Activated naive CD8-positive, alpha-beta T cell treated with anti-CD3 and anti-CD28 coated beads, Interleukin-2, amount 10 ng/mL, durations not matched to agents 7 days and 5 days (primary cell): Measurements from ENCODE around the gene CRACDL. TPM values are rescaled to one million over a fixed set of nuclear protein-coding genes. Genes with fewer than 3 reads are reported as not detected.

ENCODE experiments used
- ATAC-seq: fragments of 150-1000 bp; cut with Tn5 transposase; one replicate; pipeline ENCODE4 v1.10.0; 2021; ENCODE audit warnings: low read depth, moderate library complexity
- POLR2A ChIA-PET: fragments of 350-600 bp; sonication (Branson Sonifier 250); formaldehyde crosslinking; loops from one replicate; lab custom pipeline; 2021; ENCODE audit warnings: antibody characterized with exemption; lab: Charles Lee
- DNase-seq: peaks from one replicate; pipeline ENCODE4 v3.0.0; 2021
- H3K27ac Mint-ChIP-seq: one replicate; pipeline ENCODE4 v1.8.0; 2022; ENCODE audit warnings: mild to moderate bottlenecking, mixed read lengths
- H3K27me3 Mint-ChIP-seq: one replicate; pipeline ENCODE4 v1.8.0; 2022; ENCODE audit warnings: mild to moderate bottlenecking, moderate library complexity, mixed read lengths
- H3K36me3 Mint-ChIP-seq: one replicate; pipeline ENCODE4 v1.8.0; 2021; ENCODE audit warnings: mild to moderate bottlenecking, mixed read lengths
- H3K4me1 Mint-ChIP-seq: one replicate; pipeline ENCODE4 v1.8.0; 2021; ENCODE audit warnings: mixed read lengths
- H3K4me3 Mint-ChIP-seq: one replicate; pipeline ENCODE4 v1.8.0; 2022; ENCODE audit warnings: mild to moderate bottlenecking, moderate library complexity, mixed read lengths
- H3K9me3 Mint-ChIP-seq: one replicate; pipeline ENCODE4 v1.8.0; 2021; ENCODE audit warnings: mixed read lengths
- total RNA-seq, 2 experiments: library from RNA; stranded (reverse); gene quantifications; one replicate each; pipeline ENCODE4 v1.2.3, GENCODE V29; 2021

CRACDL gene
- total RNA-seq, 2 experiments from 2014 or later, result 0.61 to 2.3 TPM

DNA sequence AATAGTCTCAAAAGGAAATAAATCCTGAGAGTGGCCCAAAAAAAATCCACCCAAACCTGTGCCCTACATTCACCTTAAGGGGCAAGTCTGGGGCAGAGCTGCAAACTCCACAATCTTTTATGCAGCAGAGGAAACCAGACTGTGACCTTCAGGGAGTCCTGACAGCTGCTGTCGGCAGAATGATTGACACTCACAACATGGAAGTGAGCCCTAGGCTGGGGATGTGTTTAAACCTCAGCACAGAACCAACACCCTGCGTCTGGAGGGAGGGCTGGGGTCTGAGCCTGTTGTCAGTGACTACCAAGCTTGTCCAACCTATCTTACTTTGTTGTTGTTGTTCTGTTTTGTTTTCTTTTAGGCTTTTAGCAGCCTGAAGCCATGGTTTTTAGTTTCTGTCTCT is 39.6 kb downstream of the CRACDL start:
- Mint-ChIP-seq H3K9me3 (no peaks in the 10 kb centered on the region), H3K4me1 (peaks cover 2% of the 10 kb centered on the region), H3K36me3 (no peaks in the 10 kb centered on the region), H3K27me3 (peaks cover 4% of the 10 kb centered on the region), H3K27ac (no peak overlapping the region), H3K4me3 (no peak overlapping the region)
- POLR2A ChIA-PET, result no interaction called here
- DNase-seq, result no peak
- no peak for ATAC-seq

DNA sequence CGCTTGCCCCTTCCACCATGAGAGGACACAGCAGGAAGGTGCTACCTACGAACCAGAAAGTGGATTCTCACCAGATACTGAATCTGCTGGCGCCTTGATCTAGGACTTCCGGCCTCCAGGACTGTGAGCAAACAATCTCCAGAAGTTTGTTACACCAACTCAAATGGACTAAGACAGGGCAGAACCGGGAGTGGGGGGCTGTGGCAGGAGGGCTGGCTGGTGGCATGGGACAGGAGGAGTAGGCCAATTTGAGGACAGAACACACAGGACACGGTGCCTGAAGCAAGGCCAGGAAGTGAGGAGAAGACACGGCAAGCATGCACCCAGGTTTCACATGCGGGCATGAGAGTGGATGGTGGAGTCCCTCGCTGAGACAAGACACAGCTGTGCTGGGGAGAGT is 40.1 kb downstream of the CRACDL start:
- no peak overlapping the region for H3K4me3 Mint-ChIP-seq
- peaks cover 4% of the 10 kb centered on the region for H3K27me3 Mint-ChIP-seq
- no peaks in the 10 kb centered on the region for H3K36me3 Mint-ChIP-seq
- POLR2A ChIA-PET, result no interaction called here
- H3K27ac Mint-ChIP-seq, result no peak overlapping the region
- H3K9me3 Mint-ChIP-seq, result no peaks in the 10 kb centered on the region
- DNase-seq (no peak), ATAC-seq (no peak)
- H3K4me1 Mint-ChIP-seq, result peaks cover 2% of the 10 kb centered on the region

DNA sequence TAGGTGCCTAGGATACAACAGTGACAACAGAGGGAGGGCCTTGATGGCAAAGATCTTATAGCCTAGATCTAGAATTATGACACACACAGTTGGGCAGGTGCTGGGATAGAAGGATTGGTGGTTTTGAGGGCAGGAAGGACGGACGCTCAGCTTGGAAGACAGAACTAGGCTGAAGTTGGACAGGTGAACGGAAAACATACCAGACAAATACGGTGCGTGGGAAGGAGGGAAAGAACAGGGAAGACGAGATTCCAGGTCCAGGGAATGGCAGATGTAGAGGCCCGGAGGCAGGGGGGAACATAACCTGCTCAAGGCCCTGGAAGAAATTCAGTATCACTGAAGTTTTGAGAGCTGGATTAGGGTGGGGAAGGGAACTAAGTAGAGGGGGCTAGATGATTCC is 40.8 kb downstream of the CRACDL start:
- ATAC-seq (no peak), DNase-seq (no peak)
- no peak overlapping the region for H3K27ac Mint-ChIP-seq
- H3K27me3 Mint-ChIP-seq, result peaks cover 4% of the 10 kb centered on the region
- no peaks in the 10 kb centered on the region for H3K36me3 Mint-ChIP-seq
- H3K9me3 Mint-ChIP-seq, result peaks cover under 1% of the 10 kb centered on the region
- peaks cover 2% of the 10 kb centered on the region for H3K4me1 Mint-ChIP-seq
- H3K4me3 Mint-ChIP-seq, result no peak overlapping the region
- POLR2A ChIA-PET, result no interaction called here

DNA sequence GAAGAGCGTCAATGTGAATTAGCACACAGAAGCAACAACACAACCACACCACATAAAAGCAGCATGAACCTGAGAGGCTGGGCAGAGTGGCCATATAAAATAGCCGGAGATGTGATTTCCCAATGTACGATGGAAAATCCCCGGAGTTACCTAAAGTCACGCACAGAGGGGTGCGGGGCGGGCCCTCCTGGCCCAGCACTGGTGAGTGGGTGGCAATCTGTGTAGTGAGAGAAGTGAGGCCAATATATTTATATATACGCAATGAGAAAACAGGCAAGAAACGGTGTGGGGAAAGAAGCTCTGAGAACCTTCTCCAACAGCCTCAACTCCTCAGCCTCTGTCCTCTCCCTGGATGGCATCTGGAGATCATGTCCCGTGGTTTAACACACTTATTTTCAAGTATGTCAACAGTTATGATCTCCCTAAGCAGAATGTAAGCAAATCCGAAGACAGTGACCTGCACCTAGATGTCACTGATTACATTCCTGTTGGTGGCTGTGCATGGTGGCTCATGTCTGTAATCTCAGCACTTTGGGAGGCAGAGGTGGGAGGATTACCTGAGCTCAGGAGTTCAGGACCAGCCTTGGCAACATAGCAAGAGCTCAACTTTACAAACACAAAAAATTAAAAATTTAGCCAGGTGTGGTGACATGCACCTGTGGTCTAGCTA is 41.6 kb downstream of the CRACDL start:
- Mint-ChIP-seq H3K36me3 (no peaks in the 10 kb centered on the region), H3K27me3 (peaks cover 4% of the 10 kb centered on the region), H3K4me1 (peaks cover 2% of the 10 kb centered on the region), H3K4me3 (no peak overlapping the region), H3K27ac (no peak overlapping the region), H3K9me3 (peaks cover 3% of the 10 kb centered on the region)
- no peak for DNase-seq
- no peak for ATAC-seq
- POLR2A ChIA-PET, result no interaction called here

DNA sequence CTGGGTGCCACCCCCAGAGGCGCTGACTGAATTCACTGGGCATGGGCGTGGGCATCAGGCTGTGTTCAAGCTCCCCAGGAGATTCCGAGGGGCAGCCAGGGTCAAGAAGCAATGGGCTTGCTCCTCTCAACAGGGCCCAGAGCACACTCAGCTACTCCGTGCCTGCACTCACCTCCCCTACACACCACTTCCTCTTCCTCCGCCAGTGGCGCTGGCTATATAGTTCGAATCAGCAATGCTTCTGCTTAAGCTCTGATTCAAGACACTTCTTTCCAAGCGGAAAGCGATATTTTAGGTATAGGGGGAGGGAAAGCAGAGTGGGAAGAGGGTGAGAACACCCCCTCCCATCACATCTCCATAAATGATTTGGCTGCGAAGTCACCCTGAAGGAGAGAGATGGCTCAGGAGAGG is 42.1 kb downstream of the CRACDL start:
- peaks cover 2% of the 10 kb centered on the region for H3K4me1 Mint-ChIP-seq

DNA sequence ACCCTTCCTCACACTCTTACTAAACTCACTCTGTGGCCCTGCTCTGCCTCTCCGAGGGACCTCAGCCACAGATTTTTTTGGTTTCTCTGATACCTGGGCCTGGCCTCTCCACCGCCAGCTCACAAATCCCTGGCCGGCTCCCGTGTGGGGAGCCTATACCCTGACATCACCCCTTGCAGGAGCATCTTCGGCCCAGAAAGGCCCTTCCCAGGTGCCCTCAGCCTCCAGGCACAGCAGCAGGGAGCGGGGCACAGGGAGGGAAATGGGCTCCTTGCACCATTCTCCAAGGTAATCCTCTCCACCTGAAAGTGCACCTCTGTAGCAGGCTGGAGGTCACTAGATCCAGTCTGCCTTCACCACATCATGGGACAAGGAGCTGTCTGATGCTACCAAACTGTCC is 43.2 kb downstream of the CRACDL start:
- H3K27me3 Mint-ChIP-seq, result peaks cover 14% of the 10 kb centered on the region
- no peak overlapping the region for H3K4me3 Mint-ChIP-seq
- DNase-seq (no peak), ATAC-seq (no peak)
- peaks cover 5% of the 10 kb centered on the region for H3K9me3 Mint-ChIP-seq
- H3K27ac Mint-ChIP-seq, result no peak overlapping the region
- peaks cover 2% of the 10 kb centered on the region for H3K4me1 Mint-ChIP-seq
- no peaks in the 10 kb centered on the region for H3K36me3 Mint-ChIP-seq
- POLR2A ChIA-PET, result no interaction called here

More for the DNA sequence above, 42.1 kb downstream of the CRACDL start:
- Mint-ChIP-seq H3K36me3 (no peaks in the 10 kb centered on the region), H3K9me3 (peaks cover 3% of the 10 kb centered on the region), H3K4me3 (no peak overlapping the region), H3K27me3 (peaks cover 5% of the 10 kb centered on the region), H3K27ac (no peak overlapping the region)
- DNase-seq, result no peak
- ATAC-seq, result peak; percentile 60
- POLR2A ChIA-PET, result no interaction called here

DNA sequence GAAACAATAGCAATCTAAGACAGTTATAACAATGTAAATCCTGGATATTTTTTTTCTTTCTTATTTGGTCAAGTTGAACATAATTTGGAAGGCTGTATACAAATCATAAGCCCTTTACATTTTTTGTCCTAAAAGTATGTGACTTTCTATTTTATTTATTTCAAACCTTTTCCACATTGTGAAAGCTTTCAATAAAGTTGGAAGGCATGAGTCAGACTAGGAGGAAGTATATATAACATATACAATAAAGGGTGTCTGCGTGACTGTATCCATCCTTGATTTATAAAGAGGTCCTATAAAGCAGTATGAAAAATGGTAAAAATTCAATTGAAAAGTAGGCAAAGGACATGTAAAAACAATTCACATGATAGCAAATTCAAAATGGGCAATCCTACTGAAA is 44.4 kb downstream of the CRACDL start:
- POLR2A ChIA-PET, result no interaction called here
- Mint-ChIP-seq H3K9me3 (peaks cover 10% of the 10 kb centered on the region), H3K27me3 (peaks cover 17% of the 10 kb centered on the region), H3K36me3 (no peaks in the 10 kb centered on the region), H3K4me3 (no peak overlapping the region), H3K4me1 (peaks cover 2% of the 10 kb centered on the region), H3K27ac (no peak overlapping the region)
- no peak for ATAC-seq
- DNase-seq, result no peak

DNA sequence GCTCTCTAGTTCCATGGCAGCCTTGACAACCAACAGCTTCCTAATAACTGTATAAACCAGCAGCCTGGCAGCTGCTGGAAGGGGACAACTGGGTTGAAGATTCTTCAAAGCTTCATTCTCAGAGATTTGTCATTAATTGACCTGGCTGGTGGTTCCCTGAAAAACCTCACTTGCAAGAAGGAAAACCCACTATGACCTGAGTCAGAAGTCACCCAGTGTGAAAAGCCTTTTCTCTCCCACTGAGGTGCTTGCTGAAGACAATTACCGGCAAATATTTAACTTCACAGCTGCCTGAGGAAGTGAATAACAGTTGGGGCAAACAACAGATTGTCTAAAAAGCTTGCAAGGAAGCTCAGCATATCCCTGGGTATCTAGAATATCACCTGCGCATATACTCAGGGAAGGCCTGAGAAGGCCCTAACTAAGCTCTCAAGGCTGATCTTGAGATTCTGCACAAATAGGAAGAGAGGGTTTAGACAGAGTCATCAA is 49.9 kb downstream of the CRACDL start:
- Mint-ChIP-seq H3K27ac (no peak overlapping the region), H3K9me3 (peaks cover 17% of the 10 kb centered on the region)
- POLR2A ChIA-PET, result no interaction called here

DNA sequence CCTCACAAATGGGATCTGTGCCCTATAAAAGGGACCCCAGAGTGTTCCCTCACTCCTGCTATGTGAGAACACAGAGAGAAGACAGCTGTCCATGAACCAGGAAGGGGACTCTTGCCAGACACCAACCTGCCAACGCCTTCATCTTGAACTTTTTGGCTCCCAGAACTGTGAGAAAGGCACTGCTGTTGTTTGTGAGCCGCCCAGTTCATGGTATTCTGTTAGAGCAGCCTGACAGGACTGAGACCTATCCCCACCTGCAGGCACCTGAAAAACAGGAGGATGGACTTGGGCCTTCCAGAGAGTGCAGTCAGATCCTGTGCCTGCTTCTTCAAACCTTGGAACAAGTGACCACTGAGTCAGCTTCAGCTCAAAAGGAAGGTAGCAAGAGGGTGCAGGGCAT is 51.4 kb downstream of the CRACDL start:
- POLR2A ChIA-PET, result no interaction called here
- Mint-ChIP-seq H3K4me1 (no peaks in the 10 kb centered on the region), H3K27ac (no peak overlapping the region), H3K4me3 (no peak overlapping the region), H3K36me3 (peaks cover 2% of the 10 kb centered on the region), H3K9me3 (peaks cover 15% of the 10 kb centered on the region), H3K27me3 (peaks cover 19% of the 10 kb centered on the region)
- no peak for DNase-seq
- no peak for ATAC-seq

More for the DNA sequence above, 49.9 kb downstream of the CRACDL start:
- Mint-ChIP-seq H3K36me3 (peaks cover 2% of the 10 kb centered on the region), H3K4me1 (no peaks in the 10 kb centered on the region), H3K4me3 (no peak overlapping the region), H3K27me3 (peaks cover 19% of the 10 kb centered on the region)
- ATAC-seq (no peak), DNase-seq (no peak)

DNA sequence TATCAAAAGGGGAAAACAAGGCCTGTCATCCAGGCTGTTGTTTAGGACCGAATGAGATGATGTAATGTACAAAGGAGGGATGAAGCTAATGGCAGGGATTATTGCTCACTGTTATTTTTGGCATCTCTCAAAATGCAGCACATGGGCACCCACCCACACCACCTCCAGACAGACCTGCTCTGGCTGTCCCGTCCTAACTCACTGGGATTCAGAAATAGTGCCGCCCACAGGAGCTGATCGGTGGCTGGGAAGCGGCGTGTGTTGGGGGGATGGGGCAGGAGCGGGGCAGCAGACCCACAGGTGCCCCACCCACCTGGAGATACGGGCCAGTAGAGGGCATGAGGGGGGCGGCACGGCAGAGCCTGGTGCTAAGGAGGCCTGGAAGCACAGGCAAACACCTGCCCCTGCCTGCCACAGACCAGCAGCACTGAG is 52.2 kb downstream of the CRACDL start:
- no peak for ATAC-seq
- POLR2A ChIA-PET, result no interaction called here
- peaks cover 15% of the 10 kb centered on the region for H3K9me3 Mint-ChIP-seq

DNA sequence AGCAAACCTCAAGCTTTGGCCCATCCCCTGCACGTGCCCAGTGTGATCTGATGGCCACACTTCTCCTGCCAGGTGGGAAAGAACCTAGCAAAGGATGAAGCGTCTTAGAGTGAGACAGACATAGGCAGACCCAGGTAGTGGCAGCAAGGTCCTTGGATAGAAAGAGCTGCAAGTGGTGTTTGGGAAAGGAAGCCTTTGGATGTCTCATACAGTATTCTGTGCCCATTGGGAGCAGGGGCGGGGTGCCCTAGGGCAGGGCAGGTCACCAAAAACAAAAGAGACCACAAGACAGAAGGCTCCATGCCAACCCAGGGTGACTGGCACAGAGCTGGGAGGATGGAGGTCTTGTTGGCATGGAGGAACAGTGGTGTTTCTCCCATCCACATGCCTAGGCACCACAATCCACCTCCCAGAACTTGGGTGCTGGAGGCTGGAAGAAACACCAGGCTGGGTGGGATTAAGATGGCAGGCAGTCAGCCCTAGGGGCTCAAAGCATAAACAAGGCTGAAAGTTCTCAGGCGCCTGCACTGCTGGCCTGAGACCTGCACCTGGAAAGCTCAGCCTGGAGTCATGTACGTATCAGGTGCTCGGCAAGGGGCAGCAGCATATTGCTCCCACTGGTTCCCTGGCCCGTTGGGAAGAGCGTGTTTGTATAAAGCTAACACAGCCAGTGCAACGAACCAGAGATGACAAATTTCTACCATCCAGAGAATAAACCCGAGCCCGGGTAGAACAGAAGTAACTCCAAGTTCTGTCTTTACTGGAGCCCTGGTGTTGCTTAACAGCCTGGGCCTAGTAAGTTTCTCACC is 52.9 kb downstream of the CRACDL start:
- peaks cover 13% of the 10 kb centered on the region for H3K9me3 Mint-ChIP-seq
- H3K4me1 Mint-ChIP-seq, result no peaks in the 10 kb centered on the region
- H3K27me3 Mint-ChIP-seq, result peaks cover 10% of the 10 kb centered on the region
- POLR2A ChIA-PET, result no interaction called here
- DNase-seq (no peak), ATAC-seq (no peak)
- H3K27ac Mint-ChIP-seq, result no peak overlapping the region
- H3K4me3 Mint-ChIP-seq, result no peak overlapping the region
- peaks cover 2% of the 10 kb centered on the region for H3K36me3 Mint-ChIP-seq

More for the DNA sequence above, 52.2 kb downstream of the CRACDL start:
- H3K4me1 Mint-ChIP-seq, result no peaks in the 10 kb centered on the region
- no peak for DNase-seq
- no peak overlapping the region for H3K27ac Mint-ChIP-seq
- H3K27me3 Mint-ChIP-seq, result peaks cover 16% of the 10 kb centered on the region
- no peak overlapping the region for H3K4me3 Mint-ChIP-seq
- H3K36me3 Mint-ChIP-seq, result peaks cover 2% of the 10 kb centered on the region

DNA sequence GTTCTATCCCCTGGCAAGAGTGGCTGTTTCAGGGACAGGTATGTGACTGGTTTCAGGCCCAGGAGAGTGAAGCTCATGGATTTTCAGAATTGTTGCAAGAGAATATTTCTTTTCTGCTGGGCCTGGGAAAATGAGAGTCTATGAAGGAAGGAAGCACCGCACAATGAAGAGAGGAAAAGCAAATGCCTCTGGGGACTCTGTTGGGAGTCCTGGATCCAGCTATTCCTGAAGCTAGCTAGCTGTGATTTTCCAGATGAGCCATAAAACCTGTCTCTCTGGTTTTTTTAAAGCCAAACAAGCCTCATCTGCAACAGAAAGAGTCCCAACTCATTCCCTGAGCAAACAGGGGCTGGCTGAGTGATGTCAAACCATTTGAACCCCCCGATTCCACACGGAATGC is 53.7 kb downstream of the CRACDL start:
- no peak for ATAC-seq
- no peaks in the 10 kb centered on the region for H3K4me1 Mint-ChIP-seq

DNA sequence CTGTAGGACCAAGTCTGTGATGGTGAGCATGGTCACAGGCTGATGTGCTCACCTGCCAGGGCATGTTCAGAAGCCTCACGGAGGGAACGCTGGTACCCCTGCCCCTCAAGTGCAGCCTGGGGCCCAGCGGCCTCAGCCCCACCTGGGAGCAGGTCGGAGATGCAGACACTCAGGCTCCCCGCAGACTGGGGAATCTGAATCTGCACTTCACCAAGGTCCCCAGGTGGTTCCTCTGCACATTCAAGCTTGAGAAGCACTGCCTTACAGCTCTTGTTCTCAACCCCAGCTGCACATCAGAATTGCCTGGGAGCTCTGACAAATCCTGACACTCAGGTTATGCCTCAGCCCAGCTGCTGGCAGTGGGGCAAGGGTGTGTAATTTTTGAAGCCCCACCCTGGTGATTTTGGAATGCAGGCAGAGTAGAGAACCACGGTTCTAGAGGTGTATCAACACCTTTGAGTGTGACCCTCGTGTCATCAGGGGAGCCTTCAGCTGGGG is 54.8 kb downstream of the CRACDL start:
- no peaks in the 10 kb centered on the region for H3K4me1 Mint-ChIP-seq
- H3K27me3 Mint-ChIP-seq, result peaks cover 3% of the 10 kb centered on the region
- no peak overlapping the region for H3K4me3 Mint-ChIP-seq
- DNase-seq (no peak), ATAC-seq (no peak)
- H3K9me3 Mint-ChIP-seq, result peaks cover 4% of the 10 kb centered on the region
- POLR2A ChIA-PET, result no interaction called here
- H3K36me3 Mint-ChIP-seq, result peaks cover 2% of the 10 kb centered on the region
- H3K27ac Mint-ChIP-seq, result no peak overlapping the region

More for the DNA sequence above, 53.7 kb downstream of the CRACDL start:
- no peak for DNase-seq
- Mint-ChIP-seq H3K4me3 (no peak overlapping the region), H3K27me3 (peaks cover 7% of the 10 kb centered on the region), H3K36me3 (peaks cover 2% of the 10 kb centered on the region), H3K9me3 (peaks cover 9% of the 10 kb centered on the region), H3K27ac (no peak overlapping the region)
- POLR2A ChIA-PET, result no interaction called here
